Measurements from ENCODE around the gene RTEL1.
"Not testable (repeated sequence)": the region's sequence is repeated elsewhere in the genome, so short reads cannot be mapped to it uniquely, and the experiment has no call there.

Gene RTEL1

GRCh38 chr20:63653041-63653973, 4.8 kb upstream of the RTEL1 start, which contains the start of gene STMN3:
Gene STMN3 (minus strand): TSS chr20:63653424. CDS start chr20:63653345, 79 bp downstream.
- peak; percentile 94 for DNase-seq

GRCh38 chr20:63653974-63654668, 4.0 kb upstream of the RTEL1 start:
- DNase-seq: no peak

GRCh38 chr20:63655249-63655648, 2.9 kb upstream of the RTEL1 start:
- no peak for DNase-seq

- DNase-seq: no peak
Measured at GRCh38 chr20:63656451-63656850, 1.7 kb upstream of the RTEL1 start.

- no peak for DNase-seq
Measured at GRCh38 chr20:63657260-63657936, 714 bp upstream of the RTEL1 start.

GRCh38 chr20:63658749-63659187, 656 bp downstream of the RTEL1 start:
- no peak for DNase-seq

- DNase-seq: no peak
Measured at GRCh38 chr20:63659370-63659769, 1.3 kb downstream of the RTEL1 start.

GRCh38 chr20:63660174-63660573, 2.1 kb downstream of the RTEL1 start:
- not testable (repeated sequence) for DNase-seq

GRCh38 chr20:63660622-63661021, 2.5 kb downstream of the RTEL1 start:
- no peak for DNase-seq

- DNase-seq: no peak
Measured at GRCh38 chr20:63661108-63661507, 3.0 kb downstream of the RTEL1 start.

GRCh38 chr20:63661959-63662812, 4.1 kb downstream of the RTEL1 start:
- DNase-seq: no peak

- DNase-seq: no peak
Measured at GRCh38 chr20:63662813-63663189, 4.7 kb downstream of the RTEL1 start.

- no peak for DNase-seq
Measured at GRCh38 chr20:63663332-63664066, 5.4 kb downstream of the RTEL1 start.

GRCh38 chr20:63664143-63664851, 6.2 kb downstream of the RTEL1 start:
- DNase-seq: no peak

- no peak for DNase-seq
Measured at GRCh38 chr20:63664861-63665594, 6.9 kb downstream of the RTEL1 start.

GRCh38 chr20:63665708-63666107, 7.6 kb downstream of the RTEL1 start:
- DNase-seq: no peak

- no peak for DNase-seq
Measured at GRCh38 chr20:63667858-63668257, 9.7 kb downstream of the RTEL1 start.

GRCh38 chr20:63668351-63668750, 10.2 kb downstream of the RTEL1 start:
- DNase-seq: no peak

- not testable (repeated sequence) for DNase-seq
Measured at GRCh38 chr20:63671695-63672094, 13.6 kb downstream of the RTEL1 start.

- no peak for DNase-seq
Measured at GRCh38 chr20:63672666-63673065, 14.6 kb downstream of the RTEL1 start.

Data from DMS79 treated with DMSO at 0.1 percent for 48 hours (cell line).